Esophagus squamous epithelium (tissue), 4 donors: Measurements from ENCODE around the gene NCKAP5.

ENCODE experiments used
- POLR2A ChIP-seq, 4 donors: fragments of 450-650 bp; IDR thresholded peaks; one replicate each; pipeline ENCODE4 v1.6.1; 2017; ENCODE audit warnings: antibody characterized with exemption in 4 of 4, mild to moderate bottlenecking in 4 of 4, moderate library complexity in 3 of 4
- TF ChIP-seq, protein P1 (sequence below), 6 experiments: fragments of 450-650 bp in 4 of 6; fragments of 200-600 bp in 2 of 6; sonication (generic) in 2 of 6; IDR thresholded peaks; one replicate each; pipeline ENCODE4 v1.5.1; 2016 to 2019; ENCODE audit warnings: antibody characterized with exemption in 6 of 6, mild to moderate bottlenecking in 4 of 6, moderate library complexity in 4 of 6

DNA sequence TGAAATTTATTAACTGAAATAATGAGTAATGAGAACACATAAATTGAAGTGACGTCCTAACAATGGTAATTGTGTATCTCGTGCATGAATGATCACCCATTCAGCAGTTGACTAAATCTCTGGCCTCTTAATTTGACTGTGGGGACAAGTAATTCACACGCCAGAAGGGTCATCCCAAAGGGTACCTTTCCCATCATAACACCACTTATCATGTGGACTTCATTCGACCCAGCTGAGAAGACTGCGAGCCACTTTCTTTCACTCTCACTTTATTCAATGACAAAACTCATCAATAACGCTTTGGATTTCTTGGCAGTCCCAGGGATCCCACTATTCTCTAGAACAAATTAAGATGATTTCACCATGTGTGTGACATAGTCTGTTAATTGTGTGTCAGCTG is 835.6 kb downstream of the NCKAP5 start:
- TF ChIP-seq, protein P1, sequence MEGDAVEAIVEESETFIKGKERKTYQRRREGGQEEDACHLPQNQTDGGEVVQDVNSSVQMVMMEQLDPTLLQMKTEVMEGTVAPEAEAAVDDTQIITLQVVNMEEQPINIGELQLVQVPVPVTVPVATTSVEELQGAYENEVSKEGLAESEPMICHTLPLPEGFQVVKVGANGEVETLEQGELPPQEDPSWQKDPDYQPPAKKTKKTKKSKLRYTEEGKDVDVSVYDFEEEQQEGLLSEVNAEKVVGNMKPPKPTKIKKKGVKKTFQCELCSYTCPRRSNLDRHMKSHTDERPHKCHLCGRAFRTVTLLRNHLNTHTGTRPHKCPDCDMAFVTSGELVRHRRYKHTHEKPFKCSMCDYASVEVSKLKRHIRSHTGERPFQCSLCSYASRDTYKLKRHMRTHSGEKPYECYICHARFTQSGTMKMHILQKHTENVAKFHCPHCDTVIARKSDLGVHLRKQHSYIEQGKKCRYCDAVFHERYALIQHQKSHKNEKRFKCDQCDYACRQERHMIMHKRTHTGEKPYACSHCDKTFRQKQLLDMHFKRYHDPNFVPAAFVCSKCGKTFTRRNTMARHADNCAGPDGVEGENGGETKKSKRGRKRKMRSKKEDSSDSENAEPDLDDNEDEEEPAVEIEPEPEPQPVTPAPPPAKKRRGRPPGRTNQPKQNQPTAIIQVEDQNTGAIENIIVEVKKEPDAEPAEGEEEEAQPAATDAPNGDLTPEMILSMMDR (IDR thresholded peaks at IDR 0.05) = no peak
- no peak for TF ChIP-seq POLR2A (IDR thresholded peaks at IDR 0.05)
